ENCODE results near the gene PANK4. TPM values are rescaled to one million over a fixed set of nuclear protein-coding genes. Genes with fewer than 3 reads are reported as not detected.
"Not testable (repeated sequence)": the region's sequence is repeated elsewhere in the genome, so short reads cannot be mapped to it uniquely, and the experiment has no call there.

The PANK4 gene
- total RNA-seq, 1 donor from 2014 or later: 80.1 TPM

GRCh38 chr1:2559509-2560298 lies 33.3 kb upstream of the PANK4 start:
- intact Hi-C loops (cut with micrococcal nuclease): no loop called here

- intact Hi-C loops (cut with micrococcal nuclease): no loop called here
Measured at GRCh38 chr1:2558861-2559260, 32.5 kb upstream of the PANK4 start.

GRCh38 chr1:2558420-2558819 lies 32.0 kb upstream of the PANK4 start:
- intact Hi-C loops (cut with micrococcal nuclease): no loop called here

GRCh38 chr1:2557482-2558400 lies 31.3 kb upstream of the PANK4 start:
- intact Hi-C loops (cut with micrococcal nuclease): no loop called here

- intact Hi-C loops (cut with micrococcal nuclease): loop anchor here (1.0 kb wide), 5 partner anchors 9 to 86 kb away; partner anchors contain the start of gene PANK4
Measured at GRCh38 chr1:2556678-2557481, 30.5 kb upstream of the PANK4 start.

- intact Hi-C loops (cut with micrococcal nuclease): loop anchor here (1.0 kb wide), 5 partner anchors 8 to 87 kb away; partner anchors contain the start of gene PANK4
Measured at GRCh38 chr1:2556277-2556677, 29.9 kb upstream of the PANK4 start, which contains the start of gene TNFRSF14. TNFRSF14 (plus strand) TSS chr1:2556371; CDS start chr1:2556665, 294 bp downstream.

GRCh38 chr1:2555634-2556276 lies 29.4 kb upstream of the PANK4 start:
- intact Hi-C loops (cut with micrococcal nuclease): loop anchor here (1.0 kb wide), 5 partner anchors 7 to 88 kb away; partner anchors contain the start of gene PANK4

- intact Hi-C loops (cut with micrococcal nuclease): no loop called here
Measured at GRCh38 chr1:2554621-2555387, 28.4 kb upstream of the PANK4 start.

GRCh38 chr1:2553871-2554620 lies 27.6 kb upstream of the PANK4 start:
- intact Hi-C loops (cut with micrococcal nuclease): no loop called here

- intact Hi-C loops (cut with micrococcal nuclease): not testable (repeated sequence)
Measured at GRCh38 chr1:2553076-2553475, 26.7 kb upstream of the PANK4 start.

GRCh38 chr1:2552189-2552588 lies 25.8 kb upstream of the PANK4 start:
- intact Hi-C loops (cut with micrococcal nuclease): no loop called here

- intact Hi-C loops (cut with micrococcal nuclease): not testable (repeated sequence)
Measured at GRCh38 chr1:2551544-2551943, 25.1 kb upstream of the PANK4 start.

- intact Hi-C loops (cut with micrococcal nuclease): not testable (repeated sequence)
Measured at GRCh38 chr1:2550309-2550861, 24.0 kb upstream of the PANK4 start.

GRCh38 chr1:2549367-2550029 lies 23.1 kb upstream of the PANK4 start:
- intact Hi-C loops (cut with micrococcal nuclease): loop anchor here (2.0 to 5.0 kb wide), 4 partner anchors 247 to 1353 kb away; partner anchors contain the start of genes C1orf174, CEP104, DFFB and TMEM52

- intact Hi-C loops (cut with micrococcal nuclease): loop anchor here (1.0 to 5.0 kb wide), 10 partner anchors 8 to 1354 kb away; partner anchors contain the start of genes C1orf174, CEP104, DFFB and TMEM52
Measured at GRCh38 chr1:2548068-2548589, 21.7 kb upstream of the PANK4 start.

GRCh38 chr1:2547210-2548067 lies 21.0 kb upstream of the PANK4 start:
- intact Hi-C loops (cut with micrococcal nuclease): loop anchor here (1.0 to 5.0 kb wide), 15 partner anchors 9 to 1355 kb away; partner anchors contain the start of genes C1orf174, CEP104, DFFB and MORN1

All from T-helper 1 cell treated with Interleukin-12 subunit alpha and Interleukin-12 subunit beta and Interleukin-4 antibody, amounts not matched to agents 30 ng/mL and 1 ng/mL, for 36 hours (primary cell).